HFF-Myc (cell line): ENCODE results near the gene PTPRK.

Experiments
- DNase-seq: peaks from one replicate; pipeline ENCODE4 v3.0.0-alpha.2; 2011; ENCODE audit warnings: low read depth; ENCODE audit errors: extremely low read depth
- H3K4me3 ChIP-seq: replicated peaks from 2 replicates; pipeline ENCODE4 v1.5.1; 2011; ENCODE audit warnings: low read depth, mild to moderate bottlenecking, control low read depth, low read length
- CTCF ChIP-seq: IDR thresholded peaks from 2 replicates; pipeline ENCODE4 v1.5.1; 2012; ENCODE audit warnings: mild to moderate bottlenecking, low read depth, low read length, control low read depth; ENCODE audit errors: missing control alignments

The PTPRK gene

GRCh38 chr6:128395188-128395587 lies 125.2 kb downstream of the PTPRK start:
- DNase-seq, result no peak
- no peak for TF ChIP-seq CTCF

GRCh38 chr6:128394167-128394566 lies 126.2 kb downstream of the PTPRK start:
- TF ChIP-seq CTCF, result no peak
- no peak for DNase-seq
- H3K4me3 ChIP-seq, result no peak overlapping the region

More at GRCh38 chr6:128395188-128395587, 125.2 kb downstream of the PTPRK start:
- no peak overlapping the region for H3K4me3 ChIP-seq

GRCh38 chr6:128389820-128390534 lies 130.4 kb downstream of the PTPRK start:
- H3K4me3 ChIP-seq, result no peak overlapping the region
- no peak for TF ChIP-seq CTCF
- no peak for DNase-seq

DNA sequence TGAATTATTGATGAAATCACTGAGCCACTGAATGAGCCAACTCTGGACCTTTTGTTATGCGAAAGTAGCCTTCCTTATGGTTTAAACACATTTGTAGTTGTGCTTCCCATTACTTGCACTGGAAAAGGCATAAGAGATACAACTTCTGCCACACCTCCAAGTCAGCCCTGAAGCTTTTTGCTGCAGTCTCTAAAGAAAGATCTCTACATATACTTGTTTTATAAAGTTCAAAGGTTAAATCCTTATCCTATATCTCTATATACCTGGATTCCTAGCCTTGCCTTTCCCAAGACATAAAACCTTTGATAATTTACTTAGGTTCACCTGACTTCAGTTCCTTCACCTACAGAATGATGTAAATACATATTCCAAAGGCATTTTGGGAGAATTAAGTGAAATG lies 132.0 kb downstream of the PTPRK start:
- TF ChIP-seq CTCF, result no peak
- no peak overlapping the region for H3K4me3 ChIP-seq
- DNase-seq, result no peak

GRCh38 chr6:128380891-128381290 lies 139.5 kb downstream of the PTPRK start:
- no peak for TF ChIP-seq CTCF
- no peak for DNase-seq

DNA sequence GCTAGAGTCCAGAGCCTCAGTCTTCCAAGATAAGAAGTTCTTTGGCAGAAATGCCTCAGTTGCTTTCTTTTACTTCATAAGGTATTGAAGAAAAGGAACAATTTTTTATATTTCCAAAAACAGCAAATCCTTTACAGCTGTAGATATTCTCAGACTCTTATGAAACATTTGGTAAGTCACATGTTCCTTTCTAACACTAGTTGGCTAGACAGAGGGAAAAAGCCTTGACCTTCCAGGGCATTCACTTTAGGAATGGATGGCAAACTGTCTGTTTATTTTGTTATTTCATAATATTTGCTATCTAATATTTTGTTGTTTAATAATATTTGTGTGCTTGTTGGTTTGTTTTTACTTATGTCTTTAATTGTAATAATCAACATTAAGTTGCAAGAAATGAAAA lies 140.8 kb downstream of the PTPRK start:
- no peak overlapping the region for H3K4me3 ChIP-seq
- no peak for TF ChIP-seq CTCF
- DNase-seq, result no peak

More at GRCh38 chr6:128380891-128381290, 139.5 kb downstream of the PTPRK start:
- H3K4me3 ChIP-seq, result no peak overlapping the region
